GM23338 (cell line): ENCODE results near the gene TNF. TPM values are rescaled to one million over a fixed set of nuclear protein-coding genes. Genes with fewer than 3 reads are reported as not detected.

Experiments used
- ATAC-seq: fragments of 200-7000 bp; cut with Tn5 transposase; 3 replicates; pipeline ENCODE4 v1.9.1; 2020
- DNase-seq: peaks from one replicate; pipeline ENCODE4 v3.0.0-alpha.2; 2015; ENCODE audit warnings: low spot score
- H2AFZ ChIP-seq: fragments of 200-600 bp; sonication (generic); 2 replicates; pipeline ENCODE4 v1.8.0; 2016; ENCODE audit warnings: antibody characterized with exemption, mild to moderate bottlenecking, moderate library complexity
- H3F3A ChIP-seq: fragments of 200-600 bp; sonication (generic); replicated peaks from 2 replicates; pipeline ENCODE4 v1.8.0; 2017; ENCODE audit warnings: antibody characterized with exemption, mixed run types, low read depth
- H3K27ac ChIP-seq: fragments of 200-600 bp; sonication (generic); 2 replicates; pipeline ENCODE4 v1.6.1; 2016; ENCODE audit warnings: low read depth
- H3K27me3 ChIP-seq: fragments of 200-600 bp; sonication (generic); 2 replicates; pipeline ENCODE4 v1.8.0; 2016; ENCODE audit warnings: mild to moderate bottlenecking, mixed run types, moderate library complexity; ENCODE audit not compliant: insufficient read depth
- H3K36me3 ChIP-seq: fragments of 200-600 bp; sonication (generic); 2 replicates; pipeline ENCODE4 v1.8.0; 2016; ENCODE audit warnings: mild to moderate bottlenecking; ENCODE audit not compliant: insufficient read depth
- H3K4me1 ChIP-seq: fragments of 200-600 bp; sonication (generic); 2 replicates; pipeline ENCODE4 v1.8.0; 2016; ENCODE audit warnings: mild to moderate bottlenecking, moderate library complexity; ENCODE audit not compliant: insufficient read depth
- H3K4me2 ChIP-seq: fragments of 200-600 bp; sonication (generic); 2 replicates; pipeline ENCODE4 v1.7.1; 2017; ENCODE audit warnings: mixed run types
- H3K4me3 ChIP-seq: fragments of 200-600 bp; sonication (generic); 2 replicates; pipeline ENCODE4 v1.6.1; 2016; ENCODE audit warnings: mixed run types
- H3K79me2 ChIP-seq: fragments of 200-600 bp; sonication (generic); replicated peaks from 2 replicates; pipeline ENCODE4 v1.8.0; 2017; ENCODE audit warnings: mild to moderate bottlenecking; ENCODE audit not compliant: insufficient read depth
- H3K9me2 ChIP-seq: fragments of 200-600 bp; sonication (generic); 2 replicates; pipeline ENCODE4 v1.8.0; 2017; ENCODE audit not compliant: insufficient read depth
- H4K20me1 ChIP-seq: fragments of 200-600 bp; sonication (generic); replicated peaks from 2 replicates; pipeline ENCODE4 v1.8.0; 2017; ENCODE audit warnings: mild to moderate bottlenecking; ENCODE audit not compliant: insufficient read depth
- H3K27ac Mint-ChIP-seq: 2 replicates; pipeline ENCODE4 v1.8.0; 2020; ENCODE audit warnings: inconsistent platforms, mild to moderate bottlenecking, moderate library complexity, mixed read lengths
- H3K27me3 Mint-ChIP-seq: 3 replicates; pipeline ENCODE4 v1.8.0; 2022; ENCODE audit warnings: low read depth, mild to moderate bottlenecking, moderate library complexity, mixed read lengths, inconsistent platforms; ENCODE audit not compliant: insufficient read depth, poor library complexity
- H3K36me3 Mint-ChIP-seq: 3 replicates; pipeline ENCODE4 v1.8.0; 2021; ENCODE audit warnings: low read depth, mild to moderate bottlenecking, inconsistent platforms, moderate library complexity, mixed read lengths
- H3K4me1 Mint-ChIP-seq: 3 replicates; pipeline ENCODE4 v1.8.0; 2020; ENCODE audit warnings: mild to moderate bottlenecking, inconsistent platforms, mixed read lengths
- H3K4me3 Mint-ChIP-seq: 3 replicates; pipeline ENCODE4 v1.8.0; 2021; ENCODE audit warnings: moderate library complexity, mild to moderate bottlenecking, inconsistent platforms, mixed read lengths
- H3K9me3 Mint-ChIP-seq: 3 replicates; pipeline ENCODE4 v1.8.0; 2020; ENCODE audit warnings: moderate library complexity, mild to moderate bottlenecking, inconsistent platforms, mixed read lengths
- ETS1 ChIP-seq: IDR thresholded peaks from 2 replicates; pipeline ENCODE4 v1.6.1; 2016; ENCODE audit warnings: antibody characterized with exemption
- EZH2 ChIP-seq: fragments of 200-600 bp; sonication (generic); IDR thresholded peaks from one replicate; pipeline ENCODE4 v1.8.0; 2017; ENCODE audit warnings: antibody characterized with exemption, mild to moderate bottlenecking, low read depth; ENCODE audit not compliant: unreplicated experiment
- POLR2AphosphoS5 ChIP-seq: IDR thresholded peaks from 2 replicates; pipeline ENCODE4 v1.6.1; 2016; ENCODE audit warnings: antibody characterized with exemption, low read depth
- REST ChIP-seq: IDR thresholded peaks from one replicate; pipeline ENCODE4 v1.6.1; 2018; ENCODE audit warnings: antibody characterized with exemption; ENCODE audit not compliant: unreplicated experiment
- ZNF114 ChIP-seq: fragments of 250-450 bp; sonication (Bioruptor Pico); IDR thresholded peaks from 2 replicates; pipeline ENCODE4 v1.5.0; 2020; ENCODE audit warnings: mild to moderate bottlenecking, moderate library complexity
- ZNF331 ChIP-seq: fragments of 250-450 bp; sonication (Bioruptor Pico); IDR thresholded peaks from 2 replicates; pipeline ENCODE4 v1.5.0; 2020; ENCODE audit warnings: low read depth, mild to moderate bottlenecking, moderate library complexity
- ZNF462 ChIP-seq: fragments of 250-450 bp; sonication (Bioruptor Pico); IDR thresholded peaks from 2 replicates; pipeline ENCODE4 v1.5.0; 2020; ENCODE audit warnings: mild to moderate bottlenecking, moderate library complexity
- polyA plus RNA-seq: library from polyadenylated mRNA; unstranded; fragments of >200 nt; fragmentation: Nextera tagmentation; extraction: Ambion mirVana; gene quantifications from 2 replicates; pipeline ENCODE4 v1.2.1, GENCODE V29; 2016
- total RNA-seq: library from RNA; depleted of rRNA; stranded (reverse); fragments of >200 nt; shearing (Covaris generic); gene quantifications from 2 replicates; pipeline ENCODE4 v1.2.3, GENCODE V29; 2014

The TNF gene
- total and polyA plus RNA-seq, 2 experiments from 2014 or later = 0.11 TPM; not detected in 1

GRCh38 chr6:31586599-31587281 lies 11.4 kb downstream of the TNF start:
- peaks cover 12% of the 10 kb centered on the region for H3K4me1 Mint-ChIP-seq
- Histone ChIP-seq H3K79me2 (no peaks in the 10 kb centered on the region), H3K9me2 (no peaks in the 10 kb centered on the region), H3K36me3 (no peaks in the 10 kb centered on the region), H4K20me1 (no peaks in the 10 kb centered on the region), H3K4me2 (no peak overlapping the region), H3K4me1 (peaks cover 3% of the 10 kb centered on the region; the same call in 1 of the 2 replicates), H3K27me3 (peaks cover 4% of the 10 kb centered on the region), H3K27ac (no peak overlapping the region), H3F3A (no peaks in the 10 kb centered on the region), H3K4me3 (no peak overlapping the region), H2AFZ (no peak overlapping the region)
- ATAC-seq = no peak
- DNase-seq = no peak
- H3K27me3 Mint-ChIP-seq = peaks cover 18% of the 10 kb centered on the region
- no peak for TF ChIP-seq ZNF331 (CRISPR knock-in tag)
- TF ChIP-seq REST = no peak
- no peak for TF ChIP-seq ETS1
- no peak for TF ChIP-seq EZH2
- TF ChIP-seq POLR2AphosphoS5 = no peak
- no peak overlapping the region for H3K4me3 Mint-ChIP-seq
- no peak overlapping the region for H3K27ac Mint-ChIP-seq
- H3K9me3 Mint-ChIP-seq = no peaks in the 10 kb centered on the region
- no peaks in the 10 kb centered on the region; the same call in 2 of the 3 replicates for H3K36me3 Mint-ChIP-seq

- H3K27ac Mint-ChIP-seq = no peak overlapping the region
- TF ChIP-seq ZNF462 (CRISPR knock-in tag) = no peak
- no peak for TF ChIP-seq ZNF114
Measured at GRCh38 chr6:31587791-31588777, 12.7 kb downstream of the TNF start.

More at GRCh38 chr6:31587791-31588777, 12.7 kb downstream of the TNF start:
- H3K27ac ChIP-seq = no peak overlapping the region
- no peak; the same call in 2 of the 3 replicates for ATAC-seq
- H4K20me1 ChIP-seq = no peaks in the 10 kb centered on the region
- H3K27me3 ChIP-seq = no peaks in the 10 kb centered on the region
- no peak overlapping the region for H3K4me3 ChIP-seq
- peaks cover 12% of the 10 kb centered on the region for H3K27me3 Mint-ChIP-seq
- H3K36me3 ChIP-seq = no peaks in the 10 kb centered on the region
- H2AFZ ChIP-seq = 0 out of 2 replicates have a peak overlapping the region, but pooled peaks have one; percentile 10
- H3K4me1 ChIP-seq = no peaks in the 10 kb centered on the region
- H3K4me1 Mint-ChIP-seq = peaks cover 6% of the 10 kb centered on the region; the same call in 2 of the 3 replicates
- H3F3A ChIP-seq = no peaks in the 10 kb centered on the region
- no peaks in the 10 kb centered on the region for H3K9me2 ChIP-seq
- H3K4me3 Mint-ChIP-seq = no peak overlapping the region; the same call in 2 of the 3 replicates
- H3K79me2 ChIP-seq = no peaks in the 10 kb centered on the region
- H3K4me2 ChIP-seq = no peak overlapping the region
- no peaks in the 10 kb centered on the region for H3K9me3 Mint-ChIP-seq
- no peaks in the 10 kb centered on the region; the same call in 2 of the 3 replicates for H3K36me3 Mint-ChIP-seq
- no peak for DNase-seq
